ENCODE measurements around the gene GOPC. TPM values are rescaled to one million over a fixed set of nuclear protein-coding genes. Genes with fewer than 3 reads are reported as not detected.

Gene GOPC
- total and polyA plus RNA-seq, 2 experiments from 2014 or later = 15.5 to 26.4 TPM

- no peak overlapping the region for H3K27ac ChIP-seq (ENCODE audit: low read depth)
- Mint-ChIP-seq H3K27ac (no peak overlapping the region), H3K4me1 (peaks cover 5% of the 10 kb centered on the region; the same call in 2 of the 3 replicates), H3K27me3 (ENCODE audit: insufficient read depth, low read depth, poor library complexity) (no peaks in the 10 kb centered on the region), H3K36me3 (ENCODE audit: low read depth) (0 out of 3 replicates have a peak, but pooled peaks cover 2% of the 10 kb centered on the region), H3K4me3 (no peak overlapping the region), H3K9me3 (no peaks in the 10 kb centered on the region)
- H2AFZ ChIP-seq = no peak overlapping the region
- H3K4me2 ChIP-seq = no peak overlapping the region
- no peaks in the 10 kb centered on the region for H3K27me3 ChIP-seq (ENCODE audit: insufficient read depth)
- peaks cover 7% of the 10 kb centered on the region; the same call in 1 of the 2 replicates for H3K4me1 ChIP-seq (ENCODE audit: insufficient read depth)
- TF ChIP-seq EZH2 (IDR thresholded peaks at IDR 0.05; ENCODE audit: low read depth, unreplicated experiment) (no peak), ZNF462 (CRISPR knock-in tag; IDR thresholded peaks at IDR 0.05) (no peak), EZH2phosphoT487 (IDR thresholded peaks at IDR 0.05; ENCODE audit: unreplicated experiment) (no peak), ZNF114 (CRISPR knock-in tag; IDR thresholded peaks at IDR 0.05) (no peak), NANOG (IDR thresholded peaks at IDR 0.05; ENCODE audit: borderline replicate concordance) (no peak), POLR2AphosphoS5 (IDR thresholded peaks at IDR 0.05; ENCODE audit: low read depth) (no peak), CREB1 (CRISPR knock-in tag; IDR thresholded peaks at IDR 0.05; ENCODE audit: low read depth) (no peak), CTCF (conservative IDR thresholded peaks at IDR 0.05; ENCODE audit: low read depth in 2 of 2) (no peak), ZNF331 (CRISPR knock-in tag; IDR thresholded peaks at IDR 0.05; ENCODE audit: low read depth) (no peak), JUNB (IDR thresholded peaks at IDR 0.05; ENCODE audit: unreplicated experiment) (no peak), STAT1 (IDR thresholded peaks at IDR 0.05; ENCODE audit: unreplicated experiment) (no peak)
- TF ChIP-seq, protein P1, sequence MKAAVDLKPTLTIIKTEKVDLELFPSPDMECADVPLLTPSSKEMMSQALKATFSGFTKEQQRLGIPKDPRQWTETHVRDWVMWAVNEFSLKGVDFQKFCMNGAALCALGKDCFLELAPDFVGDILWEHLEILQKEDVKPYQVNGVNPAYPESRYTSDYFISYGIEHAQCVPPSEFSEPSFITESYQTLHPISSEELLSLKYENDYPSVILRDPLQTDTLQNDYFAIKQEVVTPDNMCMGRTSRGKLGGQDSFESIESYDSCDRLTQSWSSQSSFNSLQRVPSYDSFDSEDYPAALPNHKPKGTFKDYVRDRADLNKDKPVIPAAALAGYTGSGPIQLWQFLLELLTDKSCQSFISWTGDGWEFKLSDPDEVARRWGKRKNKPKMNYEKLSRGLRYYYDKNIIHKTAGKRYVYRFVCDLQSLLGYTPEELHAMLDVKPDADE (IDR thresholded peaks at IDR 0.05) = no peak
- TF ChIP-seq, protein P2, sequence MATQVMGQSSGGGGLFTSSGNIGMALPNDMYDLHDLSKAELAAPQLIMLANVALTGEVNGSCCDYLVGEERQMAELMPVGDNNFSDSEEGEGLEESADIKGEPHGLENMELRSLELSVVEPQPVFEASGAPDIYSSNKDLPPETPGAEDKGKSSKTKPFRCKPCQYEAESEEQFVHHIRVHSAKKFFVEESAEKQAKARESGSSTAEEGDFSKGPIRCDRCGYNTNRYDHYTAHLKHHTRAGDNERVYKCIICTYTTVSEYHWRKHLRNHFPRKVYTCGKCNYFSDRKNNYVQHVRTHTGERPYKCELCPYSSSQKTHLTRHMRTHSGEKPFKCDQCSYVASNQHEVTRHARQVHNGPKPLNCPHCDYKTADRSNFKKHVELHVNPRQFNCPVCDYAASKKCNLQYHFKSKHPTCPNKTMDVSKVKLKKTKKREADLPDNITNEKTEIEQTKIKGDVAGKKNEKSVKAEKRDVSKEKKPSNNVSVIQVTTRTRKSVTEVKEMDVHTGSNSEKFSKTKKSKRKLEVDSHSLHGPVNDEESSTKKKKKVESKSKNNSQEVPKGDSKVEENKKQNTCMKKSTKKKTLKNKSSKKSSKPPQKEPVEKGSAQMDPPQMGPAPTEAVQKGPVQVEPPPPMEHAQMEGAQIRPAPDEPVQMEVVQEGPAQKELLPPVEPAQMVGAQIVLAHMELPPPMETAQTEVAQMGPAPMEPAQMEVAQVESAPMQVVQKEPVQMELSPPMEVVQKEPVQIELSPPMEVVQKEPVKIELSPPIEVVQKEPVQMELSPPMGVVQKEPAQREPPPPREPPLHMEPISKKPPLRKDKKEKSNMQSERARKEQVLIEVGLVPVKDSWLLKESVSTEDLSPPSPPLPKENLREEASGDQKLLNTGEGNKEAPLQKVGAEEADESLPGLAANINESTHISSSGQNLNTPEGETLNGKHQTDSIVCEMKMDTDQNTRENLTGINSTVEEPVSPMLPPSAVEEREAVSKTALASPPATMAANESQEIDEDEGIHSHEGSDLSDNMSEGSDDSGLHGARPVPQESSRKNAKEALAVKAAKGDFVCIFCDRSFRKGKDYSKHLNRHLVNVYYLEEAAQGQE (IDR thresholded peaks at IDR 0.05; ENCODE audit: unreplicated experiment) = no peak
- 0 out of 2 replicates have a peak, but pooled peaks cover 7% of the 10 kb centered on the region for H3K9me2 ChIP-seq (ENCODE audit: insufficient read depth)
- no peak for DNase-seq (ENCODE audit: low spot score)
- no peaks in the 10 kb centered on the region for H4K20me1 ChIP-seq (replicated peaks; ENCODE audit: insufficient read depth)
- H3K36me3 ChIP-seq (ENCODE audit: insufficient read depth) = no peaks in the 10 kb centered on the region
- H3K4me3 ChIP-seq = no peak overlapping the region
- no peaks in the 10 kb centered on the region for H3F3A ChIP-seq (replicated peaks; ENCODE audit: low read depth)
- ATAC-seq = no peak
- H3K79me2 ChIP-seq (replicated peaks; ENCODE audit: insufficient read depth) = no peaks in the 10 kb centered on the region
Observed at GRCh38 chr6:117521791-117522502, 80.4 kb downstream of the GOPC start.
